ENCODE results near the gene FAM72D.
A peak's percentile ranks its signal among the peaks of the same experiment; 100 is the strongest.
"Not testable (repeated sequence)": the region's sequence is repeated elsewhere in the genome, so short reads cannot be mapped to it uniquely, and the experiment has no call there.

Gene FAM72D

GRCh38 chr1:145146308-145146707, 50.5 kb downstream of the FAM72D start:
- not testable (repeated sequence) for DNase-seq (ENCODE audit: low read depth)

- DNase-seq (ENCODE audit: low read depth): not testable (repeated sequence)
These were observed 51.4 kb downstream of the FAM72D start for GRCh38 chr1:145147172-145147571.

DNA sequence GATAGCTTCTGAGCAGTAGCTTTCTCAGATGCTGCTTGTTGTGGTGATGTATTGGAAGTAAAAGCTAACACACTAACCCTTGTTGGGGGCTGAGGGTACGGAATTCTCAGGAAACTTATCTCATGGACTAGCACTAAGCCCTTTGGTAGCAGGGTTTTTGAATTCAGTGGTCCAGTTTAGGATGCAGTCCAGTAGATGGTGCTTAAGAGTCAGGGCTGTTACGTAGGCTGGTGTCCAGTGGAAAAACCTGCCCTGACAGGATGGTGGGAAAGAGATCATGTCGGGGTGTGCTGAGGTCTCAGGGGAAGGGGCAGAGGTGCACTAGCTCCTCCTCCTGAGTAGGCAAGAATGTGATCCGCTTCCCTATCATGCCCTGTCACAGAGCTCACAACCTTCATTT, 59.6 kb downstream of the FAM72D start:
- DNase-seq (ENCODE audit: low read depth): not testable (repeated sequence)

DNA sequence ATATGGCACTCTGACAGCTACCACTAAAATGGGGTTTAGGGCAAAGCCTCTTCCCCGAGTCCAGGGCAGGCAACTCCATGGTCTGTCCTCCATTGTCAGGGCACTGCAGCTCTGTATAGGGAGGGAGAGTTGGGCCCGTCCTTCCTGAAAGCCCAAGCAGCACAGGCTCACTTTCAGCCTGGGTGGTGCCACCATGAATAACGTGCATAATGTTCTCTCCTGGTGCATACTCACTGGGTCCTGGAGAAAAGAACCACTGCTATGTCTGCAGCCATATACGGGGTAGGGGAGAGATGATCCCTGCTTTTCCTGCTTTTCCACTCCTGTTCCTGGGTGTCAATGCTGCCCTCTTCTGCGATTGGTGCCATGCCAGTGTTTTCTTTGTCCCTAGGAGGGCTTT, 60.1 kb downstream of the FAM72D start:
- DNase-seq (ENCODE audit: low read depth): not testable (repeated sequence)

DNA sequence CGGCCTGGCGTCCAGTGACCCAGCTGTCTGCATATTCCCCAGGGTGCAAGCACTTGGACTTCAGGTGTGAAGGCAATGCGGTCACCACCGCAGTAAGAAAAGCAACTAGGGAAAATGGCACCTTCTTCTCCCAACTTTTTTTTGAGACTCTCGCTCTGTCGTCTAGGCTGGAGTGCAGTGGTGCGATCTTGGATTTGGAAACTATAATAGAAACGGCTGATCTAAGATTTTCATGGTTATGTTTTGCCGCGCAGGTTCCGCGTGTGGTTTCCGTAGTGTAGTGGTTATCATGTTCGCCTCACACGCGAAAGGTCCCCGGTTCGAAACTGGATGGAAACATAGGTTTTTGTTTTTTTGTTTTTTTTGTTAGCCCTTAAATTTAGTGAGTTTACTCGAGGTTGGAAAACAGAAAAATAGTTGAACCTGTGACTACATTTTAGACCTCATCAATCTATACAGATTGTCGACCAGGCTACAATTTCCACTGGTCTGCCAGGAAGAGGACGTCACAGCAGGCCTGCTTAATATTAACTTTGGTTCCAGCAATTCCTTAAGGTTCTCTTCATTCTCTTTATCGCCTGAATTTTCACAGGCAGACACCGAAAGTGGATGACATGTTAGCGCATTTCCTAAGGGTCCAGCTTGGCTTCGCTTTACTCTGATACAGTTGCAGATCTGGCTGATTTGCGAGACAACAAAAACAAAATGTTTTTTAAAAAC, 61.3 kb downstream of the FAM72D start:
- peak; percentile 11 for DNase-seq (ENCODE audit: low read depth)

DNA sequence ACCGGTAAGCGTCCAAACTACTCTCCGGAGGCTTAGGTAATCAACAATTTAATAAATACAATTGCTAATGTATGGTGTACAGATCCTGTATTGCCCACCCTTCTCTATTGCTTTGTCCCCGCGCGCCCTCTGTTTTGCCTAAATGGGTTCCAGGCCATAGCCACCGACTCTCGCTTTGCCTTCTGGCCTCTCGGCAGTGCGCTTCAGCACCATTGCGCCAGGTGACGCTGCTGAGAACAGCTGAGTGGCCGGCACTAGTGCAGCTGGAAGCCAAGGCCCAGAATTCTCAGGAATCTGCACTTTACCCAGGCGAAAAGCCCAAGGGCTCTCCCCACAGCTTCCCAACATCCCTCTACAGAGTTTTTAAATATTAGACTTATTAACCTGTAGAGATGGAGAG, 61.9 kb downstream of the FAM72D start:
- not testable (repeated sequence) for DNase-seq (ENCODE audit: low read depth)

GRCh38 chr1:145161046-145161752, 65.4 kb downstream of the FAM72D start:
- not testable (repeated sequence) for DNase-seq (ENCODE audit: low read depth)
